ENCODE results near the gene SLC35F3. TPM values are rescaled to one million over a fixed set of nuclear protein-coding genes. Genes with fewer than 3 reads are reported as not detected.
A peak's percentile ranks its signal among the peaks of the same experiment; 100 is the strongest.

Gene SLC35F3
- total and polyA plus RNA-seq, 9 of the 15 experiments (the other 6 are each of a cell fraction or from before 2014, with no cell fraction given): 0.04 to 0.07 (median 0.04) TPM; not detected in 6

GRCh38 chr1:234340528-234340927, 436.1 kb downstream of the SLC35F3 start:
- DNase-seq (ENCODE audit: extremely low read depth in 1 of 4, low spot score in 3 of 4) (no peak), ATAC-seq (no peak), FAIRE-seq (peak; percentile 49)
- in situ Hi-C loops (cut with MboI) (no loop called here), intact Hi-C loops (cut with micrococcal nuclease) (no loop called here)
- Histone ChIP-seq H3K27me3 (ENCODE audit: control insufficient read depth in 2 of 2, insufficient read depth in 2 of 2, low read length in 2 of 2) (no peaks in the 10 kb centered on the region), H3K36me3 (ENCODE audit: control insufficient read depth, insufficient read depth, low read length) (no peaks in the 10 kb centered on the region), H3K9ac (ENCODE audit: insufficient read depth in 1 of 2, low read depth in 2 of 2, low read length in 2 of 2) (no peak overlapping the region), H4K20me1 (replicated peaks; ENCODE audit: control insufficient read depth, insufficient read depth, low read length) (no peaks in the 10 kb centered on the region), H3K4me2 (ENCODE audit: insufficient read depth, low read length) (no peak overlapping the region), H3K9me3 (replicated peaks; ENCODE audit: control insufficient read depth, insufficient read depth, low read depth, low read length) (peaks cover 4% of the 10 kb centered on the region), H3K79me2 (ENCODE audit: control insufficient read depth, insufficient read depth, low read length) (no peaks in the 10 kb centered on the region), H3K9me1 (ENCODE audit: control insufficient read depth, insufficient read depth, low read length) (no peaks in the 10 kb centered on the region), H3K4me1 (replicated peaks in 1 of 2; ENCODE audit: control insufficient read depth in 2 of 2, insufficient read depth in 2 of 2, low read length in 2 of 2) (no peaks in the 10 kb centered on the region), H3K27ac (ENCODE audit: extremely low read depth, low read depth, low read length) (no peak overlapping the region), H3K4me3 (no peak overlapping the region), H2AFZ (ENCODE audit: low read depth, low read length) (no peak overlapping the region)
- no peak for TF ChIP-seq HIVEP1 (CRISPR knock-in tag; IDR thresholded peaks at IDR 0.05)
- TF ChIP-seq, protein P1, sequence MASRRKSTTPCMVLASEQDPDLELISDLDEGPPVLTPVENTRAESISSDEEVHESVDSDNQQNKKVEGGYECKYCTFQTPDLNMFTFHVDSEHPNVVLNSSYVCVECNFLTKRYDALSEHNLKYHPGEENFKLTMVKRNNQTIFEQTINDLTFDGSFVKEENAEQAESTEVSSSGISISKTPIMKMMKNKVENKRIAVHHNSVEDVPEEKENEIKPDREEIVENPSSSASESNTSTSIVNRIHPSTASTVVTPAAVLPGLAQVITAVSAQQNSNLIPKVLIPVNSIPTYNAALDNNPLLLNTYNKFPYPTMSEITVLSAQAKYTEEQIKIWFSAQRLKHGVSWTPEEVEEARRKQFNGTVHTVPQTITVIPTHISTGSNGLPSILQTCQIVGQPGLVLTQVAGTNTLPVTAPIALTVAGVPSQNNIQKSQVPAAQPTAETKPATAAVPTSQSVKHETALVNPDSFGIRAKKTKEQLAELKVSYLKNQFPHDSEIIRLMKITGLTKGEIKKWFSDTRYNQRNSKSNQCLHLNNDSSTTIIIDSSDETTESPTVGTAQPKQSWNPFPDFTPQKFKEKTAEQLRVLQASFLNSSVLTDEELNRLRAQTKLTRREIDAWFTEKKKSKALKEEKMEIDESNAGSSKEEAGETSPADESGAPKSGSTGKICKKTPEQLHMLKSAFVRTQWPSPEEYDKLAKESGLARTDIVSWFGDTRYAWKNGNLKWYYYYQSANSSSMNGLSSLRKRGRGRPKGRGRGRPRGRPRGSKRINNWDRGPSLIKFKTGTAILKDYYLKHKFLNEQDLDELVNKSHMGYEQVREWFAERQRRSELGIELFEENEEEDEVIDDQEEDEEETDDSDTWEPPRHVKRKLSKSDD (conservative IDR thresholded peaks at IDR 0.05; ENCODE audit: low read length): no peak
- TF ChIP-seq CAMTA2 (CRISPR knock-in tag; conservative IDR thresholded peaks at IDR 0.05): no peak
- no peak for TF ChIP-seq NKRF (IDR thresholded peaks at IDR 0.05; ENCODE audit: borderline replicate concordance)
- TF ChIP-seq U2AF2 (optimal IDR thresholded peaks at IDR 0.05; ENCODE audit: low read depth, low read length): no peak
- TF ChIP-seq POLR3A (IDR thresholded peaks at IDR 0.05; ENCODE audit: borderline replicate concordance, extremely low read depth, insufficient read depth, insufficient read length): no peak
- TF ChIP-seq DACH1 (IDR thresholded peaks at IDR 0.05; ENCODE audit: partially characterized antibody): no peak
- BruUV-seq (replicated peaks): no TSS peak
- WGBS (ENCODE audit: insufficient coverage, low coverage, missing lambda C conversion rate): 2% methylated on average over 2 of the region's 2 CpGs
- POLR2A ChIA-PET: no interaction called here
- CTCF ChIA-PET (ENCODE audit: low intra/inter-chr PET ratio): no interaction called here

Data from K562 (cell line).